Stimulated activated CD4-positive, alpha-beta T cell treated with anti-CD3 and anti-CD28 coated beads, Interleukin-1b, Interleukin-23, amount 100 ng/mL, for 4 hours (primary cell): ENCODE measurements around the gene WHRN.

Experiments used
- DNase-seq, 2 donors: peaks; one replicate each; pipeline ENCODE4 v3.0.0-alpha.2; 2020; ENCODE audit warnings: low read depth in 2 of 2

WHRN gene

DNA sequence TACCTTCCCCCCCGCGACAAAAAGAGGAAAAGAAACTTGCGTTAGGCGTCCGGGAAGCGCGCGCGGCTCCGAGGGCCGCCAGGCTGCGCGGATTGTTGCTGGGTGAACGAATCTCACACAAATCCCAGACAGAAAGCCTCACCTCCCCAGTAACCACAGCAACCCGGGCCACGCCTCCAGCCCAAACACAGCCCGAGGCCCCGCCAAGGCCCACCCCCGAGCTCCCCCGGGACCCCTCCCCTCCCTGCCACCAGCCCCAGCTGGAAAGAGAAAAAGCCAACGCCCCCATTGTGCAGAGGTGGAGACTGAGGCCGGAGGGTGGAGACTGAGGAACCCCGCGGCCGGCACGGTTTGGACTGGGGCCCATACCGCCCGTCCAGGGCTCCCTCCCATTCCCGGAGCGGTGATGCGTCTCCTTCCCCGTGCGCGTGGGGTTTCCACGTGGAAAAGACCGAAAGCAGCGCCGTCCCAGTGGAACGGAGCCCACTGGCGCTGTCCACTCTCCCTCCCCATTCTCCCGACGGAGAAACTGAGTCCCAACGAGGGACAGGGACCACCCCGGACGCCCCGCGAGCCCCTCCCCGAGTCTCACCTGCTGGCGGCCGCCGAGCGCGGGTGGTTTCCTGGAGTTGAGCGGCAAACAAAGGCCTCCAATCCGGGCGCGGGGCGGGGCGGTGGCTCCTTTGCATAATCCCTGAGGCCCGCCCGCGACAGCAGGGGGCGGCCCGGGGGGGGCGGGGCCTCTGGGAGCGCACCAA lies 107.2 kb downstream of the WHRN start:
- peak; percentile 94 to 98 for DNase-seq

DNA sequence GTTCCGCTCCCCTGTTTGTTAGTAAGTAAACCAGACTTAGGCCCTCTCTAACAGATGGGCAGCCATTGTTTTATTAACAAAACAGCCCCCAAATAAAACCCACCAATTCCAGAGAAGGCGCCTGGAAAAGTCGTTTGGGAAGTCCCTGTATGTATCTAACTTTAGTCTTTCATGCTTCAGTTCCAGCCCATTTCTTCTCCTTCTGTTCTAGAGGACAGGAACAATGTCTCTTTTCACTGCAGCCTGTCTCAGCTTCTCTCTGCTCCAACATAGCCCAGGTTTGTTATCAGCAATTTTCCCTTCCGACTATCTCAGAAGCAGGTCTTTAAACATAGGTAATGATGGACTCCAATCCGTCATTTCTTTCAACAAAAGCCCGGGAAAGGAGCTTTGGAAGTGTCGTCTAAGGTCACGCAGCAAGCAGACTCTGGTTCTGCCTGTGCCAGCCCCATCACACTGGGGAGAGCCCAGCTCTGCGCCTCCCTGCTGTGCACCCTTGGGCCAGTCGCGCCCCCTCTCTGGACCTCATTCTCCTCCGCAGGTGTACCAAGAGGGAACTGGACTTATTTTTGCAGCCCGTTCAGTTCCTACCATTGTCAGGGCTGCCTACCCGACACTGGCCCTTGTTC lies 107.9 kb downstream of the WHRN start:
- DNase-seq = no peak

DNA sequence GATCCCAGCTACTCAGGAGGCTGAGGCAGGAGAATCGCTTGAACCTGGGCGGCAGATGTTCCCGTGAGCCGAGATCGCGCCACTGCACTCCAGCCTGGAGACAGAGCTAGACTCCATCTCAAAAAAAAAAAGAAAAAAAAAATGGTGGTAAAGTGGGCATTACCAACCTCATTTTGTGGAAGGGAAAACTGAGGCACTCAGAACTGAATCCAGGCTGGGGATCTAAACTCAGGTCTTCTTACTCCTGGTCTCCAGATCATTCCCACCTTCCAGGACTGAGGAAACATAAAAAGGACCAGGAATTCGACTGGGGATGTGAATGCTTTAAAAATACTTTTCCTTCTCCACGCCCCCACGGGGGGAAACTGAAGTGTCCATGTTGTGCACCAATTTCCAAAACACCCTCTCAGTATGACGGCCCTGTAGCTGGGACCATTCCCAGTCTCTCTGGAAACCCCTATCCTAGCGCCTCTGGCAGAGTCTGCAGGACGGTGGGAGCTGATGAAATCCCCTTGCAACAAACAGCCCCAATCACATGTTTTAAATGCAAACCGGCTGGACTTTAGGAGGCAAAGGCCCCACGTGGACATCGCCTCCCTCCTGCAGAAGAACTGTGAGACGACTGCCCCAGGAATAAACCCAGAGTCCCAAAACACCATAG lies 108.6 kb downstream of the WHRN start:
- no peak for DNase-seq

DNA sequence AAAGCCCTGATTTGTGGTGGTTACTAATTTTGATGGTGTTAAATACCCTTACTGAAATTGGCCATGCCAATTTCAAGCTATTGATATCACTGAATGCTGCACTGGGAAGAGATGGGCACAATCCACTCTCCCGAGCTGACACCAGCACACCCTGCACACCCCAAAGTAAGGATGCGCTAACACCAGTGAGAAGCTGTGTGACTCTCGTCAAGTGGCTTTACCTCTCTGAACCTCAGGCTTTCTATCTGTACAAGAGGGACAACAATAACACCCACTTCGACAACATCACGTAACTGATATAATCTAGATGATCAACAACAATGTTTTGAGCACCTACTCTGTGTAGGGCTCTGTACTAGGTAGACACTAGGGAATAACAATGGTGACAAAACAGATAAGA lies 109.5 kb downstream of the WHRN start:
- DNase-seq = no peak

DNA sequence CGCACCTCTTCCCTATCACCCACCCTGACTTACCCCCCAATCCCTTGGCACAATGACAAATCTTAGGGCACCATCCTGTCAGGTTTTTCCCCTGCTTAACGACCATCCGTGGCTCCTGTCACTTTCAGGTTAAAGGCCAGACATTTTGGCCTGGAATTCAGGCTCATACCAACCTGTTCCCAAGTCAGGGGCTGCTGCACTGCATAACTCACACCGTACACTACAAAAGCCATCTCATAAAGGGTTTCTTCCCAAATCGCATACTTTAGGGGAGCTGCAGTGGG lies 110.0 kb downstream of the WHRN start:
- no peak for DNase-seq

DNA sequence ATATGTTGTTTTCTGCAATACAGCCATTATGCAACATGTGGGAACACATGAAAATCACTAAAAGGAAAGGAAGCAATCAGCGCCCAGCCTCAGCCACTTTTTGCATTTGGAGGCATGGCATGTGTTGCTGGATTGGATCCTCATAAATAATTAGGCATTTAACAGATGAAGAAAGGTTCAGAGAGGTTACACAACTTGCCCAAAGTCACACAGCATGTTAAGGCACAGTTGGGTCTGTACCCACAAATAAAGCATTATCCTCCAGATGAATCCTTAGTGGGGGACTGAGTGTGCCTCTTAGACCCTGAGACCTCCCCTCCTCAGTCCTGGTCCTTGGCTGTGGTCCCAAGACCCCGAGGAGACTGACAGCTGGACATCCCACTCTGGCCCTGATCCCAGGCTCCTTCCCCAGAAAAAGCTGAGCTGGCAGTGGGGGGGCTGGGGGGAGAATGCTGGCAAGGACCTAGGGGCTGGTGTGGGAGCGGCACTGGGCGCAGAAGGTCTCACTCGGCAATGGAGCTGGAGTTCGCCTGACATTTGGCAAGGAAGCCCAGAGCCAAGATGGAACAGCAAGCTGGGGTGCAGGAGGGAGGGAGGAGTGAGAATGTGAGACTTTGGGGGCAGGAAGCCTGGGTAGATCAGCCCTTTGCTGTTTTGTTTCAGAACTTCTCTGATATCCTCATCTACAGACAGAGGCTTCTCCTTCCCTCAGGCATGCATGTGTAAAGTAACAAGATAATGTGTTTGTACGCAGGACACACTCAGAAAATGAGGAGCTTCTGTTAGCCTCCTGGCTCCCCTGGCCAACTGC lies 110.5 kb downstream of the WHRN start:
- DNase-seq = no peak

DNA sequence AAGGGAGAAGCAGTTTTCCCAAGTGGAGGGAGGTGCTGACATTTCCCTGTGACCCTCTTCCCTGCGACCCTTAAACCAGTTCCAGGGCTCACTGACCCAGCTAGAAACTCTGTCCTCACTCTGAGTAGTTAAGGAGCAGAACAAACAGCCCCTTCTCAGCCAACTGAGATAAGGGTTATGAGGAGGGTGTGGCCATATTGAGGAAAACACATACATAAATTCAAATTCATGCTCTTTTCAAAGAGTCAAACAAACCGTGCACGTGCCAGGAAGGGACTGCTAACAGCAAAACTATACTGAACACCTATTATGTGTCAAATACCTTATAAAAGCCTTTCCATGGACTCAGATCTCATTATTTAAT lies 112.5 kb downstream of the WHRN start:
- no peak for DNase-seq

DNA sequence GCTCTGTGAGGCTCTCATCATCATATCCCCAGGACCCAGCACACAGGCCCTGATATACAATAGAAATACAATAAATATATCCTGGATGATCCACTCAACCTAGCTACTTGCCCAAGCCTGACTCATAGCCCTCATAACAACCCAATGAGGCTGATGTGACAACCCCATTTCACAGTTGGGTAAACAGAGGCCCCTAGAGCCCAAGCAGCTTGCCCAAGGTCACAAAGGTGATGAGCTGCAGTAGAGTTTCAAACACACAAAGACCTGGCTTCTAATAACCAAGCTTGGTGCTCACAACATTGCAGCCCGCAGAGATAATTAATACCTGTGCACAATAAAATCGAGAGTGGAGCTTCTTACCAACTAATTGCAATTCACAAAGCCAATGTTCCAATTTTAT lies 114.3 kb downstream of the WHRN start:
- no peak for DNase-seq

DNA sequence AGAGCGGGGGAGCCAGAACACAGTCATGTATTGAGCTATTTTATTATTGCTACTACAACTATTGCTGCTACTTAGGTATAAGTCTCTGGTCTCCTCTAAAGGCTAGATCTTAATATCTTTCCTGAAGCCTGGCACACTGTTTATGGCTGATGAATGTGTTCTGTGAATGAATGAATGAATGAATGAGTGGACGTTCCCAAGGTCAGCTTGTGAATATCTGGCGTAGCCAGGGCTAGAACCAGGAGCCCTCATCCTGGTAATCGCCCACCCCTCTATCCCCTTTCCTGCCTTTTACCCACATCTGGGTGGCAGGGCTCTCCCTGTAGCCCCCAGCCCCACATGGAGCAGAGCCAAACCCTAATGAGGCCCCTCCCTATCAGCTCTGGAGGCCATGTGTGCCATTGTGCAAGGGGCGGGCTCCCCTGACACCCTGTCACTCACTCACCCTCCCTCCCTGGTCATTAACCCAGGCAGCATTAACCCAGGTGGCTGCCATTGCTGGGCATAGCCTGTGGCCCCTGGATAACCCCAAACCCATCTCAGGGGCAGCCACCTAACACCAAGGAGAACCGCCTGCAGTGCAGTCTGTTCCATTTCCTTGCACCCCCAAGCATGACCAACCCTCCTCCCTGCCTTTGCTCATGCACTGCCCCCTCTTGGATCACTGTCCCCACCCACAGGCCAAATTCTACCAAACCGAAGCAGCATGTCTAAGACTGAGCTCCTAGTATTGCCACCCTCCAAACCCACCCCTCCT lies 115.5 kb downstream of the WHRN start:
- DNase-seq = no peak

DNA sequence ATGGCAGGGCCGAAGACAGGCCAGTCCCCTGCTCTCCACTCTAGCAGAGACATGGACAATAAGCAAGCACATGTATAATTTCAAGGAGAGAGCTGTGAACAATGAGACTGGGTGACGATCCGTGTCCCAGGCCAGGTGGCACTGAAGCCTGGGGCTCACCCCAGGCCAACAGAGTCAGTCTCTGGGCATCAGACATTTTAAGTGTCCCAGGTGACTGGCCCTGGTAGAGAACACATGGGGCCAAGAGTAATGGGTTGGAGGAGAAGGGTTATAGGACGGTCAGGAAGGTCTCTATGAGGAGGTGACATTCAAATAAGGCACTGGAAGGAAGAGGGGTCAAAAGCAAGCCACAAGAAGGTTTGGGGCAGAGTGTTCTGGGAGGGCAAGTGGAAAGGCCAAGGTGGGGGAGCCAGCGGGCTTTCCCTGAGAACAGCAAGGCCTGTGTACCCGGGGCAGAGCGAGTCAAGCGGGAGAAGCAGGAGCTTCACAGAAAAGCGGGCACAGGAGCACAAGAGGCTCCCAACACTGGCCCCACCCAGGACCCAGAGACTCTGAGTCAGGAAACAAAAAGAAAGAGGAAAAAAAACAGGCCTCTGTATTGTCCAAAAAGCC lies 116.4 kb downstream of the WHRN start:
- DNase-seq = no peak

DNA sequence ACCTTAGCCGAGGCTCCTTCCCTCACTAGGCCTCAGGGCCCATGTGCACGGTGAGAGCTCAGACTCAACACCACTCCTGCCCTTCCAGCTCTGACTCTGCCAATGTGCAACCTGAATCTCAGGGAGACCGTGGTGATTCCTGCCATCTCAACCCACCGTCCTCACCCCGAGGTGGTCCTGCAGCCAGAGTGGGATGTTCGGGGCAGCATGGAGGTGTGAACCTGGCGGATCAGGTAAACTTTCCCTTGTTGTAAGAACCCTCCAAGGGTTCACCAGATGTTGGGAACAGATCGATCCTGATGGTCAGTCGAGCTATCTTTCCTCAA lies 117.0 kb downstream of the WHRN start:
- DNase-seq = no peak

DNA sequence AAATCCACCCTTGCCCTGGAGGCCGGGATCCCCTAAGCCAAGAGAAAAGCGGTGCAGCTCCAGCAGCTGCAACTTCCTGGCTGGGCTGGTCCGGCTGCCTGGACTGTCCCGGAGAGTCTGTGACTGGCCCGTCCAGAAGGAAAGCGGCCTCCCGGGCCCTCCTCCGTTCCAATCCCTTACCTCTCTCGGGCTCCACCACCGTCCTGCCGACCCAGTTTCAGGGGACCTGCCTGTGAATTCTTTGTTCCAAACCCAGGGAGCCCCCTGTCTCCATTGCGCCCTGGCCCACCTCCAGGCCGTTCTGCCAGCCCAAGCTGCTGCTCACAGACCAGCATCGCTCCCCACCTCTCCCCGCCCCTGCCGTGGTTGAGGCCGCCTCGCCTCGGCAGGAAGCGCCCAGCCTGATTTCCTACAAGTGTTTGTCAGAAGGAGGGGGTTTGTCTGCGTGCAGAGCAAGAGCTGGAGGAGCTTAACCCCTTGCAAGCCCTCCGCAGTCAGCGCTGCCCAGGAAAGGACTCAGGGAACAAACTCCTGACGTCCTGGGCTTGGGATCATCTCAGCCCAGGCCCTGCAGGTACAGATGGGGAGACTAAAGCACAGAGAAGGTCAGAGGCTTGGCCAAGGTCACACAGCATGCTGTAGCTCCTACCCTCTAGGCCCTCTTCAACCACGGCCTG lies 117.5 kb downstream of the WHRN start, which contains the start of gene AKNA:
Gene AKNA, minus strand, starts transcription at position 303 of the 677 bp plus-strand sequence. CDS start 6,649 bp downstream, outside the sequence.
- DNase-seq = peak; percentile 71 to 72

DNA sequence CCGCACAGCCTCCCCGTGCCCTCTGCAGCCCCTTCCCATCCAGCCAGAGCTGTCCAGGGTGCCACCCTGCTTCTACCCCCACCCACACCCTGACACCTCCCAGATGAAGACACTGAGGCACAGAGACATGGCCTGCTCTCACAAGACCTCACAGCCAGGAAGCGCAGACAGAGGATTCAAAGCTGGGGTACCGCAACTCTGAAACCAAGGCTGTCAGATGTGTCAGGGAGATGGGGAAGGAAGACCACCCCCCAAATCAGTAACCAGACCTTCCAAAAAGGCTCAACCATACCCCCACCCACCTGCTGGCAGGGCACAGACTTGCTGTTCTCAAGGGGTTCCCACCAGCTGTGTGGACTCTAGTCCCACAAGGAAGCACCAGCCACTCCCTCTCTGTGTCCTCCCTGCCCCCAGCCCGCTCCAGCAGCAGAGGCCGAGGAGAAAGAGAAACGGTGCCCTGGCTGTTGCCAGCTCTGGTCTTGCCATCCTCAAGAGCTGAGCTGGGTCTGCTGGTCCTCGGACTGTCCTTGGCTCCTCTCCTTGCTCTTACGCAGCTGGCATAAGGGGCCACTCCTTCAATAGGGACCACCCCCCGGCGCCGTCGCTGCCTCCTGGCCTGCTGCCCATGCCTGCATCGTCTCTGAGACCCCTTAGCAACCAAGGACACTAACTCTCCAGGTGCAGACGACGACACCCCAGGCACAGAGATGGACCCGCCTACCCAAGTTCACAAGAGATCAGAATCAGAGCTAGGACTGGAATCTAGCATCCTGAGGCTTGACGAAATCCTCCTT lies 118.2 kb downstream of the WHRN start:
- DNase-seq = no peak

DNA sequence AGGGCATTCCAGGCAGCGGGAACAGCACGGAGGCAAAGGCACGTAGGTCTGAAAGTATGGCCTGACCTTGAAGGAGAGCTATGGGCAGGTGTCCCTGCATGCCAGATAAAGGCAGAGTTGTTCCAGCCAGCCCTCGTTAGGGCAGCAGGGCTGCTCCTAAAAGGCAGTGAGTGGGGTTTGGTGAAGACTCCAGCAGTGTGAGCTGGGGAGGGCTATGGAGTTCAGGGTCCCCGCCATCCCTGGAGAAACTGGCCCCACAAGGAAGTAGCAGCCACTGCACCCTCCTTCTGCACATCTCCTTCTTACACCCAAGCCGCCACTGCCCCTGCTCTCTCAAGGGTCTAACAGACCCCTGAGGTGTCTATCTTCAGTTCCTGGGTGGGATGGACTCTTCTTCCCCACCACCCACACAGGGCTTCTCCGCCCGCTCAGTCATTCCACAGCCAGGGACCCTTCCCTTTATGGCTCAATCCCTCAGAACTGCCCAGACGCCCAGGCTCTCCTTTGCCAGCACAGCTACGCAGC lies 118.8 kb downstream of the WHRN start:
- DNase-seq = no peak

DNA sequence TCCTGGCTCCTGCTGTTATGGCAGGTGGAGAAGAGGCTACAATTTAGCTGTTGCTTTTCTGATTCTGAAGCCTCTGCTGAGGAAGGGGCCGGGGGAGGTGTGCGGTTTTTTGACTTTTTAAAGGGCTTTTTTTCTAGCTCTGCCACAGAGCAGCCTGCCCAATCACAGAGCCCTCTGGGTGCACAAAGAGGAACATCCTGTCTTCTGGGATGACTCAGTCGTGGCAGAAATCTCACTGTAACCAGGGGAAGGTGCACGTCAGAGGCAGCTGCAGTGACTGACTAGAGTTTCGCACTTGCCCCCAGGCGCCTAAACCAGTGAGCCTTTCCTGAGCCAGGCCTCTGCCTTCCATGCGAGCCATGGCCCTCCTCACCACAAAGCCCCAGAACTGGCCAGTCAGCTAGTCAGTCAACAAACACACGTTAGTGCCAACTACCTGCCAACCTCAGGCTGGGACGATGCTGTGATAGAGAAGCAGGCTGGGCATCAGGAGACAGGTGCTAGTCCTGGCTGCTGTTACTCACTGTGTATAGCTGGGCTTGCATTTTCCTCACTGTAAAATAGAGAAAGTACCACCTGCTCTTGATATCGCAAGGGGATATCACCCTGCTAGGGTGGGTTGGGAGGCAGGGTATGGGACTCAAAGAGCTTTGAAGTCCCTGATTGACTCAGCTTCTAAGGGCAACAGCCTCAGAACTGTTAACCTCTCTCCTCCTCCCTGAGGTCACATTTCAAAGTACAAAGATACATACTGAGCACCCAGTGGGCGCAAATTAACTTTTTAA lies 119.7 kb downstream of the WHRN start:
- peak; percentile 66 to 78 for DNase-seq

DNA sequence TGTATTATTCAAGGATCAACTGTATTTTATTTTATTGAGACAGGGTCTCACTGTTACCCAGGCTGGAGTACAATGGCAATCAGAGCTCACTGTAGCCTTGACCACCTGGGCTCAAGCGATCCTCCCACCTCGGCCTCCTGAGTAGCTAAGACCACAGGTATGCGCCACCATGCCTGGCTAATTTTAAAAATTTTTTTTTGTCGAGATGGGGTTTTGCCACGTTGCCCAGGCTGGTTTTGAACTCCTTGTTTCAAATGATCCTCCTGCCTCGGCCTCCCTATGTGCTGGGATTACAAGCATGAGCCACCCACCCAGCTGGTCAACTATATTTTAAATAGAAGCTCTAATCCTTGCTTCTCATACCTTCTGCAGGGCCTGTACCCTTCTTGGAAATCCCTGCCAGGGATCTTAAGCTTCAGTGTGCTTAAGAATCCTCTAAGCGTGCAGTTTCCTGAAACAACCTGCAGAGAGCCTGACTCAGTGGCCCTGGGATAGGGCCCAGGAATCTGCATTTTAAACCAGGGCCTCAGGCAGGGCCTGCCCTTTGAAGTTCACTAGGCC lies 120.4 kb downstream of the WHRN start:
- DNase-seq = no peak

DNA sequence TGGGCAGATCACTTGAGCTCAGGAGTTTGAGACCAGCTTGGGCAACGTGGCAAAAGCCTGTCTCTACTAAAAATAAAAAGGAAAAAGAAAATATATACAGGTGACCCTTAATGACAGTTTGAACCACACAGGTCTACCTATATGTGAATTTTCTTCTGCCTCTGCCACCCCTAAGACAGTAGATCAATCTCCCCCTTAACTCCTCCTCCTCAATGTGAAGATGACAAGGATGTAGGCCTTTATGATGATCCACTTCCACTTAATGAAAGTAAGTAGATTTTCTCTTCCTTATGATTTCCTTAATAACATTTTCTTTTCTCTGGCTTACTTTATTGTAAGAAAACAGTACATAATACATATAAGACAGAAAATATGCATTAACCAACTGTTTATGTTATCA lies 120.9 kb downstream of the WHRN start:
- no peak for DNase-seq

DNA sequence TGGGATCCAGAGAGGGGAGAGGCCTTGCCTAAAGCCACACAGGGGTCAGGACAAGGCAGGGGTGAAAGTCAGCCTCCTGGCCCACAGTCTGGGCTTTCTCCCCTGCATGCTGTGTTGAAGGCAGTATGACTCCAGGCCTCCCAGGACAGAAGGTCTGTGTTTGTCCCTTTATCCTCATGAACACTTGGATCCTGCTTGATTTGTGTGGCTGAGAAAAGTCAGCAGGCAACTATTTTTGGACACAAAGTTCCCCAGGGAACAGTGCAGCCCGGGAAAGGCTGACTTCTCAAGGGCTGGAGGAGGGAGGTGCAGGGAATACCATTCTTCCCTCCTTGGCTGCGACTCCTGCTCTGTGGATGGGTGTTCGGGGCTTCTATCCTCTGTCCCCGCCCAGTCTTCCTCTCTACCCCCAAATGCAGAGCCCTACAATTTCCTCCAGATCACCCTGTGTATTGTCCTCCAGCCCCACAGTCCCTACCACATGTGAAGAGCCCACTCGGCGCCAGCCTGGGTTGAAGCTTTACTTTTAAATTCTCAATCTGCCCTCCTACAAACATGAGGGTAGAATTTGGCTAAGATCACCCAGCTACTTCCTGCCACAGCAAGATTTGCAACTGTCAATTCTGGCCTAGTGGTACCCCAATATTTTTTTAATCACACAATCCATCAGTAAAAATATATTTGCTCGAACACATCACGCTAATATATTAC lies 121.6 kb downstream of the WHRN start:
- DNase-seq = no peak
